Panc1 (cell line): ENCODE data around the gene ATP13A3. TPM values are rescaled to one million over a fixed set of nuclear protein-coding genes. Genes with fewer than 3 reads are reported as not detected.

Experiments used
- ATAC-seq: fragments of 200-7000 bp; cut with Tn5 transposase; 2 replicates; pipeline ENCODE4 v1.9.1; 2020; ENCODE audit warnings: mild to moderate bottlenecking, moderate library complexity
- BruUV-seq: library from RNA; stranded (reverse); fragments of 400-500 nt; replicated peaks from 2 replicates; lab custom pipeline; 2021; lab: Mats Ljungman, UMichigan
- CTCF ChIA-PET: fragments of 300-600 bp; sonication (Branson Sonifier 250); formaldehyde crosslinking; loops from one replicate; lab custom pipeline; 2022; ENCODE audit warnings: antibody characterized with exemption; lab: Charles Lee
- POLR2A ChIA-PET: fragments of 300-600 bp; sonication (Branson Sonifier 250); formaldehyde crosslinking; loops from one replicate; lab custom pipeline; 2022; ENCODE audit warnings: antibody characterized with exemption; lab: Charles Lee
- DNase-seq: peaks from one replicate; pipeline ENCODE4 v3.0.0-alpha.2; 2010; ENCODE audit warnings: low read depth, low spot score
- H3K27ac ChIP-seq: 2 replicates; pipeline ENCODE4 v1.5.1; 2011; ENCODE audit warnings: mild to moderate bottlenecking, low read length, inconsistent platforms
- H3K27me3 ChIP-seq: fragments of 200-500 bp; sonication (Bioruptor generic); 2 replicates; pipeline ENCODE4 v1.6.0; 2014; ENCODE audit warnings: low read length, inconsistent platforms; ENCODE audit not compliant: control insufficient read depth, insufficient read depth
- H3K36me3 ChIP-seq: fragments of 200-500 bp; sonication (Bioruptor generic); 2 replicates; pipeline ENCODE4 v1.5.1; 2014; ENCODE audit warnings: inconsistent platforms, mild to moderate bottlenecking, low read length, moderate library complexity; ENCODE audit not compliant: control insufficient read depth, insufficient read depth
- H3K4me1 ChIP-seq: 2 replicates; pipeline ENCODE4 v1.5.1; 2011; ENCODE audit warnings: inconsistent platforms, mild to moderate bottlenecking, low read length, moderate library complexity; ENCODE audit not compliant: control insufficient read depth, insufficient read depth
- H3K4me3 ChIP-seq, 2 experiments: 2 replicates each; pipeline ENCODE4 v1.5.1; 2011 to 2012; ENCODE audit warnings: low read depth in 2 of 2, low read length in 2 of 2, mild to moderate bottlenecking in 2 of 2, inconsistent platforms in 1 of 2, moderate library complexity in 1 of 2
- H3K9me3 ChIP-seq: fragments of 200-500 bp; sonication (Bioruptor generic); 2 replicates; pipeline ENCODE4 v1.5.1; 2014; ENCODE audit warnings: low read depth, mild to moderate bottlenecking, inconsistent platforms, low read length, moderate library complexity; ENCODE audit not compliant: control insufficient read depth, insufficient read depth
- POLR2AphosphoS5 ChIP-seq: IDR thresholded peaks from 2 replicates; pipeline ENCODE4 v1.6.1; 2012; ENCODE audit warnings: mild to moderate bottlenecking, low read depth, low read length, moderate library complexity
- SIN3A ChIP-seq: IDR thresholded peaks from 2 replicates; pipeline ENCODE4 v1.6.1; 2012; ENCODE audit warnings: low read depth, mild to moderate bottlenecking, low read length, moderate library complexity, borderline replicate concordance; ENCODE audit not compliant: insufficient read depth
- TCF7L2 ChIP-seq: IDR thresholded peaks from 2 replicates; pipeline ENCODE4 v1.6.1; 2011; ENCODE audit warnings: mild to moderate bottlenecking, low read depth, low read length, inconsistent platforms
- in situ Hi-C: cut with HindIII; loops from 2 replicates; pipeline ENCODE4 v1.10.0; 2016; ENCODE audit warnings: low sequenced_read_pairs, low pct_unique_long_range_greater_than_20kb
- intact Hi-C: fragments of 100-400 bp; cut with micrococcal nuclease; formaldehyde crosslinking; loops from one replicate; pipeline ENCODE4 v1.10.0; 2022; ENCODE audit not compliant: unreplicated experiment
- total RNA-seq: library from RNA; stranded (reverse); gene quantifications from one replicate; pipeline ENCODE4 v1.2.1, GENCODE V29; 2021; ENCODE audit not compliant: unreplicated experiment
- TF ChIP-seq, protein P1 (sequence below): fragments of 450-650 bp; IDR thresholded peaks from 2 replicates; pipeline ENCODE4 v1.5.1; 2017; ENCODE audit warnings: mild to moderate bottlenecking
- TF ChIP-seq, protein P2 (sequence below), 2 experiments: IDR thresholded peaks; 2 replicates each; pipeline ENCODE4 v1.6.1; 2011 to 2012; ENCODE audit warnings: low read depth in 2 of 2, control low read depth in 1 of 2, low read length in 1 of 2, mild to moderate bottlenecking in 1 of 2, moderate library complexity in 1 of 2; ENCODE audit not compliant: insufficient read depth in 1 of 2

Gene ATP13A3
- total RNA-seq, 1 experiment from 2014 or later: 169 TPM

DNA sequence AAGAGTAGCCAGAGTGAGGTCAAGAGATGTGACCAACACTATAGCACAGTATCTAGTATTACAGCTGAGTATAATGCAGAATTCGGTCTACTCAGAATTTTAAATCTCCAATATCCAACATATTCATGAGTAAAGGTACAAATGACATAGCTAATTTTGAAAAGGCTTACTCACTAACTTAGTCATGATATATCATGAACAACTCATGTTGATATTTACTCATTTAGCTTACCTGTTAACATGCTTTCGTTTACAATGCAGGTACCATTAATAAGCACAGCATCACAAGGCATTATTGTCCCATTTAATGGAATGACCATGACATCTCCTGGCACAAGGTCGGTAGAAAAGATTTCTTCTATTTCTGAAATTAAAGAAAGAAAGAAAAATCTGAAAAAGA, 36.9 kb downstream of the ATP13A3 start:
- Histone ChIP-seq H3K4me1 (no peaks in the 10 kb centered on the region), H3K27me3 (no peaks in the 10 kb centered on the region), H3K9me3 (no peaks in the 10 kb centered on the region), H3K27ac (no peak overlapping the region), H3K36me3 (peaks cover 64% of the 10 kb centered on the region), H3K4me3 (no peak overlapping the region)
- intact Hi-C loops (no loop called here), in situ Hi-C loops (no loop called here)
- CTCF ChIA-PET: no interaction called here
- ATAC-seq: no peak
- POLR2A ChIA-PET: no interaction called here
- no TSS peak for BruUV-seq
- no peak for TF ChIP-seq POLR2AphosphoS5
- no peak for DNase-seq

DNA sequence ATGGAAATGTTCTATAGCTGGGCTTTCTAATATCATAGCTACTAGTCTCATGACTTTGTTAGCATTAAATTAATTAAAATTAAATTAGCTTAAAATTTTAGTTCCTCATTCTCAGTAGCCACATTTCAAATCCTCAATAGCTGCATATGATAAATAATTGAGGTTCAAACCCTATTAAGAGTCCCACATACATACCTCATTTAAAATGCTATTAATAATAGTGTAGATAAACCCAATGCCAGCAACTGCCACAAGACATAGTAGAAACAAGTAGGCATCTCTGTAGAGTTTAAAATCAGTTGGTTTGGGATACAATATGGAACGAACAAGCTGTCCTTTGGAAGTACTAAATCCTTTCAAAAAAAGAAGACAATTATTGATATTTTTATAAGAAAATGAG, 39.1 kb downstream of the ATP13A3 start:
- Histone ChIP-seq H3K9me3 (no peaks in the 10 kb centered on the region), H3K27me3 (no peaks in the 10 kb centered on the region), H3K4me1 (no peaks in the 10 kb centered on the region), H3K4me3 (no peak overlapping the region), H3K36me3 (peaks cover 62% of the 10 kb centered on the region), H3K27ac (no peak overlapping the region)
- DNase-seq (no peak), ATAC-seq (no peak)
- intact Hi-C loops: no loop called here
- ChIA-PET POLR2A (interaction anchor here (0.7 kb wide), 3 partner anchors 13 to 661 kb away, joined by 5 to 10 read pairs (median 8); no protein-coding TSS in a partner anchor), CTCF (interaction anchor here (0.6 kb wide), 2 partner anchors 37 to 147 kb away, joined by 3 to 4 read pairs; no protein-coding TSS in a partner anchor)
- no TSS peak for BruUV-seq
- TF ChIP-seq SIN3A: no peak
- TF ChIP-seq, protein P1, sequence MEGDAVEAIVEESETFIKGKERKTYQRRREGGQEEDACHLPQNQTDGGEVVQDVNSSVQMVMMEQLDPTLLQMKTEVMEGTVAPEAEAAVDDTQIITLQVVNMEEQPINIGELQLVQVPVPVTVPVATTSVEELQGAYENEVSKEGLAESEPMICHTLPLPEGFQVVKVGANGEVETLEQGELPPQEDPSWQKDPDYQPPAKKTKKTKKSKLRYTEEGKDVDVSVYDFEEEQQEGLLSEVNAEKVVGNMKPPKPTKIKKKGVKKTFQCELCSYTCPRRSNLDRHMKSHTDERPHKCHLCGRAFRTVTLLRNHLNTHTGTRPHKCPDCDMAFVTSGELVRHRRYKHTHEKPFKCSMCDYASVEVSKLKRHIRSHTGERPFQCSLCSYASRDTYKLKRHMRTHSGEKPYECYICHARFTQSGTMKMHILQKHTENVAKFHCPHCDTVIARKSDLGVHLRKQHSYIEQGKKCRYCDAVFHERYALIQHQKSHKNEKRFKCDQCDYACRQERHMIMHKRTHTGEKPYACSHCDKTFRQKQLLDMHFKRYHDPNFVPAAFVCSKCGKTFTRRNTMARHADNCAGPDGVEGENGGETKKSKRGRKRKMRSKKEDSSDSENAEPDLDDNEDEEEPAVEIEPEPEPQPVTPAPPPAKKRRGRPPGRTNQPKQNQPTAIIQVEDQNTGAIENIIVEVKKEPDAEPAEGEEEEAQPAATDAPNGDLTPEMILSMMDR: no peak
- TF ChIP-seq POLR2AphosphoS5: no peak
- TF ChIP-seq, protein P2, sequence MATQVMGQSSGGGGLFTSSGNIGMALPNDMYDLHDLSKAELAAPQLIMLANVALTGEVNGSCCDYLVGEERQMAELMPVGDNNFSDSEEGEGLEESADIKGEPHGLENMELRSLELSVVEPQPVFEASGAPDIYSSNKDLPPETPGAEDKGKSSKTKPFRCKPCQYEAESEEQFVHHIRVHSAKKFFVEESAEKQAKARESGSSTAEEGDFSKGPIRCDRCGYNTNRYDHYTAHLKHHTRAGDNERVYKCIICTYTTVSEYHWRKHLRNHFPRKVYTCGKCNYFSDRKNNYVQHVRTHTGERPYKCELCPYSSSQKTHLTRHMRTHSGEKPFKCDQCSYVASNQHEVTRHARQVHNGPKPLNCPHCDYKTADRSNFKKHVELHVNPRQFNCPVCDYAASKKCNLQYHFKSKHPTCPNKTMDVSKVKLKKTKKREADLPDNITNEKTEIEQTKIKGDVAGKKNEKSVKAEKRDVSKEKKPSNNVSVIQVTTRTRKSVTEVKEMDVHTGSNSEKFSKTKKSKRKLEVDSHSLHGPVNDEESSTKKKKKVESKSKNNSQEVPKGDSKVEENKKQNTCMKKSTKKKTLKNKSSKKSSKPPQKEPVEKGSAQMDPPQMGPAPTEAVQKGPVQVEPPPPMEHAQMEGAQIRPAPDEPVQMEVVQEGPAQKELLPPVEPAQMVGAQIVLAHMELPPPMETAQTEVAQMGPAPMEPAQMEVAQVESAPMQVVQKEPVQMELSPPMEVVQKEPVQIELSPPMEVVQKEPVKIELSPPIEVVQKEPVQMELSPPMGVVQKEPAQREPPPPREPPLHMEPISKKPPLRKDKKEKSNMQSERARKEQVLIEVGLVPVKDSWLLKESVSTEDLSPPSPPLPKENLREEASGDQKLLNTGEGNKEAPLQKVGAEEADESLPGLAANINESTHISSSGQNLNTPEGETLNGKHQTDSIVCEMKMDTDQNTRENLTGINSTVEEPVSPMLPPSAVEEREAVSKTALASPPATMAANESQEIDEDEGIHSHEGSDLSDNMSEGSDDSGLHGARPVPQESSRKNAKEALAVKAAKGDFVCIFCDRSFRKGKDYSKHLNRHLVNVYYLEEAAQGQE (IDR thresholded peaks at IDR 0.05; ENCODE audit: insufficient read depth in 1 of 2, low read depth in 2 of 2, low read length in 1 of 2): no peak
- TF ChIP-seq TCF7L2: no peak
- in situ Hi-C loops: no loop called here

DNA sequence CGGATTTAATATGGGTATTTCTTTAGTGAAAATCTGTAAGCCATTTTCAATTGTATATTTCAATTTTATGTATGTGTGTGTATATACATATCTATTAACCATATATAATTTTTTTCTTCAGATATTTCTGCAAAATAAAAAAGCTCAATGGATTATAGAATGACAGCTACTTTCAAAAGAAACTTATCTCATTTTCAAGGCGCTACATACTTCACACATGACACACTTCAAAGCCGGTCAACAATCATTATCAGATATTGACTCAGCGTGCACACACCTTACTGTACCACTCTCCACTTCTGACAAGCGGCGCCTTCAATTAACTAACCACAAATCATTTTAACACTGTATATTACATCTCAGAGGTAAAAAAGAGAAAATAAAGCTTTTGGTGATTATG, 39.6 kb downstream of the ATP13A3 start:
- ChIA-PET CTCF (interaction anchor here (0.6 kb wide), 2 partner anchors 37 to 148 kb away, joined by 3 to 4 read pairs; no protein-coding TSS in a partner anchor), POLR2A (interaction anchor here (0.7 kb wide), 3 partner anchors 14 to 660 kb away, joined by 5 to 10 read pairs (median 8); no protein-coding TSS in a partner anchor)
- BruUV-seq: no TSS peak
- Histone ChIP-seq H3K9me3 (no peaks in the 10 kb centered on the region), H3K4me1 (no peaks in the 10 kb centered on the region), H3K4me3 (no peak overlapping the region), H3K27me3 (no peaks in the 10 kb centered on the region), H3K27ac (no peak overlapping the region), H3K36me3 (peaks cover 67% of the 10 kb centered on the region)
- intact Hi-C loops (no loop called here), in situ Hi-C loops (no loop called here)
- no peak for TF ChIP-seq POLR2AphosphoS5
- TF ChIP-seq TCF7L2: no peak
- TF ChIP-seq SIN3A: no peak
- TF ChIP-seq, protein P1: no peak
- TF ChIP-seq, protein P2 (IDR thresholded peaks at IDR 0.05; ENCODE audit: insufficient read depth in 1 of 2, low read depth in 2 of 2, low read length in 1 of 2): no peak
- DNase-seq: no peak
- no peak for ATAC-seq
